Hematopoietic multipotent progenitor cell (in vitro differentiated cells): Measurements from ENCODE around the gene CWH43. TPM values are rescaled to one million over a fixed set of nuclear protein-coding genes. Genes with fewer than 3 reads are reported as not detected.
A peak's percentile ranks its signal among the peaks of the same experiment; 100 is the strongest.
"Not testable (repeated sequence)": the region's sequence is repeated elsewhere in the genome, so short reads cannot be mapped to it uniquely, and the experiment has no call there.

Experiments used
- DNase-seq, 3 donors: peaks; one replicate each; pipeline ENCODE4 v3.0.0-alpha.2; 2011 to 2015; ENCODE audit warnings: low read depth in 2 of 3, low spot score in 2 of 3
- small RNA-seq: library from RNA; depleted of rRNA; stranded (forward); fragments of <200 nt; gene quantifications from one replicate; pipeline ENCODE3, GENCODE V24; 2012
- total RNA-seq: library from RNA; depleted of rRNA; stranded (reverse); fragments of >200 nt; gene quantifications from one replicate; pipeline ENCODE4 v1.2.3, GENCODE V29; 2012

The CWH43 gene
- total RNA-seq, 1 donor = not detected

- DNase-seq = not testable (repeated sequence)
Observed at GRCh38 chr4:49096215-49096614, 110.1 kb downstream of the CWH43 start.

DNA sequence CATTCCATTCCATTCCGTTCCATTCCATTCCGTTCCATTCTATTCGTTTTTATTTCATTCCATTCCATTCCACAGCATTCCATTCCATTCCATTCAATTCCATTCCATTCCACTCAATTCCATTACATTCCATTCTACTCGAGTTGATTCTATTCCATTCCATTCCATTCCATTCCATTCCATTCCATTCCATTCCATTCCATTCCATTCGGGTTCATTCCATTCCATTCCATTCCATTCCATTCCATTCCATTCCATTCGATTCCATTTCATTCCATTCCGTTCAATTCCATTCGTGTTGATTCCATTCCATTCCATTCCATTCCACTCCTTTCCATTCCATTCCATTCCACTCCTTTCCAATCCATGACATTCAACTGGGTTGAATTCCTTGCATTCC is 110.6 kb downstream of the CWH43 start:
- DNase-seq = not testable (repeated sequence)

DNA sequence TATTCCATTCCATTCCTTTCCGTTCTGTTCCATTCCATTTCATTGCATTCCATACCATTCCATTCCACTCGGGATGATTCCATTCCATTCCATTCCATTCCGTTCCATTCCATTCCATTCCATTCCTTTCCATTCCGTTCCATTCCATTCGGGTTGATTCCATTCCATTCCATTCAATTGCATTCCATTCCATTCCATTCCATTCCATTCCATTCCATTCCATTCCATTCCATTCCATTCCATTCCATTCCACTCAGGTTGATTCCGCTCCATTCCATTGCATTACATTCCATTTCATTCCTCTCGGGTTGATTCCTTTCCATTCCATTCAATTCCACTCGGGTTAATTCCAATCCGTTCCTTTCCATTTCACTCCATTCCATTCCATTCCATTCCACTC is 111.0 kb downstream of the CWH43 start:
- DNase-seq = not testable (repeated sequence)

- DNase-seq = not testable (repeated sequence)
Observed at GRCh38 chr4:49097505-49097904, 111.4 kb downstream of the CWH43 start.

- not testable (repeated sequence) for DNase-seq
Observed at GRCh38 chr4:49098034-49098759, 112.1 kb downstream of the CWH43 start.

- peak in 1 of 3 donors; percentile 12 for DNase-seq
Observed at GRCh38 chr4:49099831-49100444, 113.9 kb downstream of the CWH43 start.

- peak in 1 of 3 donors; percentile 15 for DNase-seq
Observed at GRCh38 chr4:49102344-49102898, 116.3 kb downstream of the CWH43 start.

- not testable (repeated sequence) for DNase-seq
Observed at GRCh38 chr4:49103436-49104136, 117.5 kb downstream of the CWH43 start.

- peak in 1 of 3 donors; percentile 24 for DNase-seq
Observed at GRCh38 chr4:49104231-49104930, 118.3 kb downstream of the CWH43 start.

DNA sequence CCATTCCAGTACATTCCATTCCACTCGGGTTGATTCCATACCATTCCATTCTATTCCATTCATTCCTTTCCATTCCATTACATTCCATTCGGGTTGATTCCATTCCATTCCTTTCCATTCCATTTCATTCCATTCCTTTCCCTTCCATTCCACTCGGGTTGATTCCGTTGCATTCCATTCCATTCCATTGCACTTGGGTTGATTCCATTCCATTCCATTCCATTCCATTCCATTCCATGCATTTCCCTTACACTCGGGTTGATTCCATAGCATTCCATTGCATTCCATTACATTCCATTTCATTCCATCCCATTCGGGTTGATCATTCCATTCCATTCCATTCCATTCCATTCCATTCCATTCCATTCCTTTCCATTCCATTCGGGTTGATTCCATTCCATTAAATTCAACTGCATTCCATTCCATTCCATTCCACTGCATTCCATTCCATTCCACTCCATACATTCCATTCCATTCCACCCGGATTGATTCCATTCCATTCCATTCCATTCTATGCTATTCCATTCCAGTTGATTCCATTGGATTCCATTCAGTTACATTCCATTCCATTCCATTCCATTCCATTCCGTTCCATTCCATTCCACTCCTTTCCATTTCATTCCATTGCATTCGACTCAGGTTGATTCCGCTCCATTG is 119.3 kb downstream of the CWH43 start:
- not testable (repeated sequence) for DNase-seq

DNA sequence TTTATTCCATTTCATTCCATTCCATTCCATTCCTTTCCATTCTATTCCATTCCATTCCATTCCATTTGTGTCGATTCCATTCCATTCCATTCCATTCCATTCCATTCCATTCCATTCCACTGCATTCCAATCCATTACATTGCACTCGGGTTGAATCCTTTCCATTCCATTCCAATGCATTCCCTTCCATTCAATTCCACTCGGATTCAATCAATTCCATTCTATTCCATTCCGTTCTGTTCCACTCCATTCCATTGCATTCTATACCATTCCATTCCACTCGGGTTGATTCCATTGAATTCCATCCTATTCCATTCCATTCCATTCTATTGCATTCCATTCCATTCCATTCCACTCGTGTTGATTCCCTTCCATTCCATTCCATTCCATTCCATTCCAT is 121.2 kb downstream of the CWH43 start:
- DNase-seq = peak in 1 of 3 donors; percentile 70

DNA sequence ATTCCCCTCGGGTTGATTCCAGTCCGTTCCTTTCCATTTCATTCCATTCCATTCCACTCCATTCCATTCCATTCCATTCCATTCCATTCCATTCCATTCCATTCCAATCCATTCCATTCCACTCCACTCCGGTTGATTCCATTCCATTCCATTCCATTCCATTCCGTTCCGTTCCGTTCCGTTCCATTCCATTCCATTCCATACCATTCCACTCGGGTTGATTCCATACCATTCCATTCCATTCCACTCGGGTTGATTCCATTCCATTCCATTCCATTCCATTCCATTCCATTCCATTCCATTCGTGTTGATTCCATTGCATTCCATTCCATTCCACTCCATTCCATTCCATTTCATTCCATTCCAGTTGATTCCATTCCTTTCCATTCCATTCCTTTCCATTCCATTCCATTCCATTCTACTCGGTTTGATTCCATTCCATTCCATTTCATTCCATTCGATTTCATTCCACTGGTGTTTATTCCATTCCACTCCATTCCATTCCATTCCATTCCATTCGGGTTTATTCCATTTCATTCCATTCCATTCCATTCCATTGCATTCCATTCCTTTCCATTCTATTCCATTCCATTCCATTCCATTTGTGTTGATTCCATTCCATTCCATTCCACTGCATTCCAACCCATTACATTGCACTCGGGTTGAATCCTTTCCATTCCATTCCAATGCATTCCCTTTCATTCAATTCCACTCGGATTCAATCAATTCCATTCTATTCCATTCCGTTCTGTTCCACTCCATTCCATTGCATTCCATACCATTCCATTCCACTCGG is 122.3 kb downstream of the CWH43 start:
- not testable (repeated sequence) for DNase-seq

GRCh38 chr4:49109567-49110166 is 123.6 kb downstream of the CWH43 start:
- DNase-seq = not testable (repeated sequence)

- DNase-seq = not testable (repeated sequence)
Observed at GRCh38 chr4:49110579-49110978, 124.5 kb downstream of the CWH43 start.

Small RNA genes lying within 50 kb of the gene (small RNA-seq; reads per million reads assigned to genes)
- gene AC020593.1 = not detected

Other genes starting within 250 kb of the CWH43 start
- 47.1 TPM for gene FRYL, start 206.0 kb upstream of the CWH43 start, total RNA-seq
- gene OCIAD1, start 155.2 kb upstream of the CWH43 start, total RNA-seq = 43.4 TPM
- 10.5 TPM for gene OCIAD2, start 79.5 kb upstream of the CWH43 start, total RNA-seq